ENCODE results near the gene SMIM5. TPM values are rescaled to one million over a fixed set of nuclear protein-coding genes. Genes with fewer than 3 reads are reported as not detected.

SMIM5 gene
- total and polyA plus RNA-seq, 2 of the 13 experiments (the other 11 are each of a cell fraction or from before 2014, with no cell fraction given), result not detected

GRCh38 chr17:75633486-75634375, 497 bp downstream of the SMIM5 start (continued):
- TF ChIP-seq ZBTB49 (CRISPR knock-in tag; IDR thresholded peaks at IDR 0.05; ENCODE audit: borderline replicate concordance) (no peak), SMC3 (IDR thresholded peaks at IDR 0.05; ENCODE audit: low read length) (peak; percentile 48), ZNF580 (CRISPR knock-in tag; IDR thresholded peaks at IDR 0.05; ENCODE audit: borderline replicate concordance, low read depth) (peak; percentile 55; the same call in 1 of the 2 replicates), RFX1 (IDR thresholded peaks at IDR 0.05) (peak; percentile 77; the same call in 1 of the 2 replicates), KDM3A (CRISPR knock-in tag; IDR thresholded peaks at IDR 0.05; ENCODE audit: low read depth) (no peak), SALL2 (CRISPR knock-in tag; IDR thresholded peaks at IDR 0.05) (peak; percentile 61; the same call in 1 of the 2 replicates), MEIS2 (CRISPR knock-in tag; IDR thresholded peaks at IDR 0.05) (peak; percentile 61; the same call in 1 of the 2 replicates), SSRP1 (CRISPR knock-in tag; IDR thresholded peaks at IDR 0.05) (no peak), HNF4A (CRISPR knock-in tag; IDR thresholded peaks at IDR 0.05) (0 out of 2 replicates have a peak, but pooled peaks have one; percentile 21), ZFP41 (CRISPR knock-in tag; IDR thresholded peaks at IDR 0.05; ENCODE audit: borderline replicate concordance) (0 out of 2 replicates have a peak, but pooled peaks have one; percentile 55), ZNF350 (CRISPR knock-in tag; IDR thresholded peaks at IDR 0.05; ENCODE audit: borderline replicate concordance, low read depth) (peak; percentile 64; the same call in 1 of the 2 replicates), ZNF574 (CRISPR knock-in tag; IDR thresholded peaks at IDR 0.05) (peak; percentile 61), MXD4 (CRISPR knock-in tag; IDR thresholded peaks at IDR 0.05) (0 out of 2 replicates have a peak, but pooled peaks have one; percentile 31)
- TF ChIP-seq, protein P1, sequence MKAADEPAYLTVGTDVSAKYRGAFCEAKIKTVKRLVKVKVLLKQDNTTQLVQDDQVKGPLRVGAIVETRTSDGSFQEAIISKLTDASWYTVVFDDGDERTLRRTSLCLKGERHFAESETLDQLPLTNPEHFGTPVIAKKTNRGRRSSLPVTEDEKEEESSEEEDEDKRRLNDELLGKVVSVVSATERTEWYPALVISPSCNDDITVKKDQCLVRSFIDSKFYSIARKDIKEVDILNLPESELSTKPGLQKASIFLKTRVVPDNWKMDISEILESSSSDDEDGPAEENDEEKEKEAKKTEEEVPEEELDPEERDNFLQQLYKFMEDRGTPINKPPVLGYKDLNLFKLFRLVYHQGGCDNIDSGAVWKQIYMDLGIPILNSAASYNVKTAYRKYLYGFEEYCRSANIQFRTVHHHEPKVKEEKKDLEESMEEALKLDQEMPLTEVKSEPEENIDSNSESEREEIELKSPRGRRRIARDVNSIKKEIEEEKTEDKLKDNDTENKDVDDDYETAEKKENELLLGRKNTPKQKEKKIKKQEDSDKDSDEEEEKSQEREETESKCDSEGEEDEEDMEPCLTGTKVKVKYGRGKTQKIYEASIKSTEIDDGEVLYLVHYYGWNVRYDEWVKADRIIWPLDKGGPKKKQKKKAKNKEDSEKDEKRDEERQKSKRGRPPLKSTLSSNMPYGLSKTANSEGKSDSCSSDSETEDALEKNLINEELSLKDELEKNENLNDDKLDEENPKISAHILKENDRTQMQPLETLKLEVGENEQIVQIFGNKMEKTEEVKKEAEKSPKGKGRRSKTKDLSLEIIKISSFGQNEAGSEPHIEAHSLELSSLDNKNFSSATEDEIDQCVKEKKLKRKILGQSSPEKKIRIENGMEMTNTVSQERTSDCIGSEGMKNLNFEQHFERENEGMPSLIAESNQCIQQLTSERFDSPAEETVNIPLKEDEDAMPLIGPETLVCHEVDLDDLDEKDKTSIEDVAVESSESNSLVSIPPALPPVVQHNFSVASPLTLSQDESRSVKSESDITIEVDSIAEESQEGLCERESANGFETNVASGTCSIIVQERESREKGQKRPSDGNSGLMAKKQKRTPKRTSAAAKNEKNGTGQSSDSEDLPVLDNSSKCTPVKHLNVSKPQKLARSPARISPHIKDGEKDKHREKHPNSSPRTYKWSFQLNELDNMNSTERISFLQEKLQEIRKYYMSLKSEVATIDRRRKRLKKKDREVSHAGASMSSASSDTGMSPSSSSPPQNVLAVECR (CRISPR knock-in tag; IDR thresholded peaks at IDR 0.05; ENCODE audit: borderline replicate concordance), result peak; percentile 94
- TF ChIP-seq, protein P2, sequence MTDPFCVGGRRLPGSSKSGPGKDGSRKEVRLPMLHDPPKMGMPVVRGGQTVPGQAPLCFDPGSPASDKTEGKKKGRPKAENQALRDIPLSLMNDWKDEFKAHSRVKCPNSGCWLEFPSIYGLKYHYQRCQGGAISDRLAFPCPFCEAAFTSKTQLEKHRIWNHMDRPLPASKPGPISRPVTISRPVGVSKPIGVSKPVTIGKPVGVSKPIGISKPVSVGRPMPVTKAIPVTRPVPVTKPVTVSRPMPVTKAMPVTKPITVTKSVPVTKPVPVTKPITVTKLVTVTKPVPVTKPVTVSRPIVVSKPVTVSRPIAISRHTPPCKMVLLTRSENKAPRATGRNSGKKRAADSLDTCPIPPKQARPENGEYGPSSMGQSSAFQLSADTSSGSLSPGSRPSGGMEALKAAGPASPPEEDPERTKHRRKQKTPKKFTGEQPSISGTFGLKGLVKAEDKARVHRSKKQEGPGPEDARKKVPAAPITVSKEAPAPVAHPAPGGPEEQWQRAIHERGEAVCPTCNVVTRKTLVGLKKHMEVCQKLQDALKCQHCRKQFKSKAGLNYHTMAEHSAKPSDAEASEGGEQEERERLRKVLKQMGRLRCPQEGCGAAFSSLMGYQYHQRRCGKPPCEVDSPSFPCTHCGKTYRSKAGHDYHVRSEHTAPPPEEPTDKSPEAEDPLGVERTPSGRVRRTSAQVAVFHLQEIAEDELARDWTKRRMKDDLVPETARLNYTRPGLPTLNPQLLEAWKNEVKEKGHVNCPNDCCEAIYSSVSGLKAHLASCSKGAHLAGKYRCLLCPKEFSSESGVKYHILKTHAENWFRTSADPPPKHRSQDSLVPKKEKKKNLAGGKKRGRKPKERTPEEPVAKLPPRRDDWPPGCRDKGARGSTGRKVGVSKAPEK (CRISPR knock-in tag; IDR thresholded peaks at IDR 0.05; ENCODE audit: borderline replicate concordance), result peak; percentile 27; the same call in 1 of the 2 replicates

Measured in HepG2 (cell line).